Colonic mucosa (tissue), 4 donors: ENCODE results near the gene ITGB4. TPM values are rescaled to one million over a fixed set of nuclear protein-coding genes. Genes with fewer than 3 reads are reported as not detected.
"Not testable (repeated sequence)": the region's sequence is repeated elsewhere in the genome, so short reads cannot be mapped to it uniquely, and the experiment has no call there.

ENCODE experiments used
- DNase-seq: peaks from one replicate; pipeline ENCODE4 v3.0.0-alpha.2; 2020
- H3K27ac ChIP-seq: fragments of 200-600 bp; one replicate; pipeline ENCODE4 v1.8.0; 2021
- H3K27me3 ChIP-seq: fragments of 200-600 bp; one replicate; pipeline ENCODE4 v1.8.0; 2021
- H3K36me3 ChIP-seq: fragments of 200-600 bp; one replicate; pipeline ENCODE4 v1.8.0; 2021
- H3K4me1 ChIP-seq: fragments of 200-600 bp; one replicate; pipeline ENCODE4 v1.8.0; 2021; ENCODE audit warnings: mild to moderate bottlenecking
- H3K4me3 ChIP-seq: fragments of 200-600 bp; one replicate; pipeline ENCODE4 v1.8.0; 2021
- H3K9ac ChIP-seq, 2 donors: one replicate each; pipeline ENCODE4 v1.7.0; 2013; ENCODE audit warnings: control low read depth in 2 of 2, low read depth in 2 of 2, low read length in 2 of 2
- H3K9me3 ChIP-seq: fragments of 200-600 bp; one replicate; pipeline ENCODE4 v1.8.0; 2021
- intact Hi-C: fragments of 100-400 bp; cut with DNase I; formaldehyde crosslinking; loops from one replicate; pipeline ENCODE4 v1.14.1; 2022
- total RNA-seq, 2 donors: library from RNA; stranded (reverse); fragmentation: NEBNext Ultra II Directional in 1 of 2; extraction: Animal tissue kit (Norgen Biotek cat#: 25700) in 1 of 2; gene quantifications; one replicate each; pipeline ENCODE4 v1.2.1, GENCODE V29; 2021
- TF ChIP-seq, protein P1 (sequence below): fragments of 200-600 bp; IDR thresholded peaks from one replicate; pipeline ENCODE4 v1.8.0; 2022; ENCODE audit warnings: antibody characterized with exemption, mild to moderate bottlenecking
- donor health status: healthy.
- donor health status: DM: no; HTN: no; CAD: no.
- donor health status: DM: no; HTN: no; CAD: no.

ITGB4 gene
- total RNA-seq, 2 donors from 2014 or later = 267 to 272 TPM

- H3K27me3 ChIP-seq = no peaks in the 10 kb centered on the region
- peak overlapping the region; percentile 12 for H3K27ac ChIP-seq
- no peak for DNase-seq
- no peaks in the 10 kb centered on the region for H3K36me3 ChIP-seq
- no peak overlapping the region for H3K4me3 ChIP-seq
- intact Hi-C loops = no loop called here
- H3K4me1 ChIP-seq = peaks cover 6% of the 10 kb centered on the region
- H3K9me3 ChIP-seq = no peaks in the 10 kb centered on the region
- H3K9ac ChIP-seq = peak overlapping the region in 1 of 2 donors; percentile 38
- TF ChIP-seq, protein P1, sequence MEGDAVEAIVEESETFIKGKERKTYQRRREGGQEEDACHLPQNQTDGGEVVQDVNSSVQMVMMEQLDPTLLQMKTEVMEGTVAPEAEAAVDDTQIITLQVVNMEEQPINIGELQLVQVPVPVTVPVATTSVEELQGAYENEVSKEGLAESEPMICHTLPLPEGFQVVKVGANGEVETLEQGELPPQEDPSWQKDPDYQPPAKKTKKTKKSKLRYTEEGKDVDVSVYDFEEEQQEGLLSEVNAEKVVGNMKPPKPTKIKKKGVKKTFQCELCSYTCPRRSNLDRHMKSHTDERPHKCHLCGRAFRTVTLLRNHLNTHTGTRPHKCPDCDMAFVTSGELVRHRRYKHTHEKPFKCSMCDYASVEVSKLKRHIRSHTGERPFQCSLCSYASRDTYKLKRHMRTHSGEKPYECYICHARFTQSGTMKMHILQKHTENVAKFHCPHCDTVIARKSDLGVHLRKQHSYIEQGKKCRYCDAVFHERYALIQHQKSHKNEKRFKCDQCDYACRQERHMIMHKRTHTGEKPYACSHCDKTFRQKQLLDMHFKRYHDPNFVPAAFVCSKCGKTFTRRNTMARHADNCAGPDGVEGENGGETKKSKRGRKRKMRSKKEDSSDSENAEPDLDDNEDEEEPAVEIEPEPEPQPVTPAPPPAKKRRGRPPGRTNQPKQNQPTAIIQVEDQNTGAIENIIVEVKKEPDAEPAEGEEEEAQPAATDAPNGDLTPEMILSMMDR = no peak
These were observed 55.4 kb downstream of the ITGB4 start for GRCh38 chr17:75776386-75777295.

- peak overlapping the region; percentile 38 to 39 for H3K9ac ChIP-seq
- H3K4me3 ChIP-seq = peak overlapping the region; percentile 86
- no peaks in the 10 kb centered on the region for H3K36me3 ChIP-seq
- H3K27me3 ChIP-seq = no peaks in the 10 kb centered on the region
- H3K4me1 ChIP-seq = no peaks in the 10 kb centered on the region
- H3K27ac ChIP-seq = peak overlapping the region; percentile 12
- H3K9me3 ChIP-seq = no peaks in the 10 kb centered on the region
- TF ChIP-seq, protein P1 = no peak
- intact Hi-C loops = no loop called here
- no peak for DNase-seq
These were observed 56.1 kb downstream of the ITGB4 start for GRCh38 chr17:75777296-75777922.

DNA sequence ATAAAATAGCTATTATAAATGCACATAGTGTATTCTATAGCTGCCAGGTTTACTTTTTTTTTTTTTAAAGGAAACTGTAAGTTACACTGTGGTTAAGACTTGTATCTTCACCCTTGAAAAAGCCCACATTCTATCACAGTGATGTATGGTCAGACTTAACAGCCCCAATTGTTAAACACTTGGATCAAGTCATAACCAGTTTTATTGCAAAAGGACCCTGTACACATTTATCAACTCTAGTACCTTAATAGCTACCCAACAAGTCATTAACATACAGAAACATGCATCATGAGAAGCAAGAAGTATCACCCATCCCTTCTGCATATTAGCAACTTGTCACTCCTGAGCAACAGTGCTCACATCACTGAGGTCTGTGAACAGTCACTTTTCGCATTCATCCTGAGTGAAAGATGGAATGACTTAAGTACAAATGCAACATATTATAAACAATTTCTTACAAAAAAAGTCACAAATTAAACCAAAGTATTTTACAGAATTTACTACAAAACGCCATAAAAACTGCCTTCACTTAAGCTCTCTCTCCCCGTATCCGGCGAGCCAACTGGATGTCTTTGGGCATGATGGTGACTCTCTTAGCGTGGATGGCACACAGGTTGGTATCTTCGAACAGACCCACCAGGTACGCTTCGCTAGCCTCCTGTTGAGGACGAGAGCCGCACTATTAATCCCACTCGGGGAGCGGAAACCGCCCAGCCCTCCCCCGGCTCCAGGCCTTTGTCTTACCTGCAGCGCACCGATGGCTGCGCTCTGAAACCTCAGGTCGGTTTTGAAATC is 57.0 kb downstream of the ITGB4 start:
- H3K4me1 ChIP-seq, intact Hi-C loops, H3K27me3 ChIP-seq, H3K36me3 ChIP-seq, H3K9me3 ChIP-seq, DNase-seq: not testable (repeated sequence)
- Histone ChIP-seq H3K27ac (peak overlapping the region; percentile 98), H3K4me3 (peak overlapping the region; percentile 86), H3K9ac (peak overlapping the region; percentile 90 to 91)

- intact Hi-C loops = no loop called here
- Histone ChIP-seq H3K9ac (peak overlapping the region; percentile 90 to 91), H3K4me3 (peak overlapping the region; percentile 86), H3K4me1 (no peaks in the 10 kb centered on the region), H3K27me3 (no peaks in the 10 kb centered on the region), H3K9me3 (no peaks in the 10 kb centered on the region), H3K27ac (peak overlapping the region; percentile 98), H3K36me3 (no peaks in the 10 kb centered on the region)
- TF ChIP-seq, protein P1 = peak; percentile 60
- peak; percentile 78 for DNase-seq
These were observed 57.6 kb downstream of the ITGB4 start for GRCh38 chr17:75778861-75779249.

GRCh38 chr17:75779250-75779986 is 58.2 kb downstream of the ITGB4 start:
- Histone ChIP-seq H3K36me3 (no peaks in the 10 kb centered on the region), H3K27me3 (no peaks in the 10 kb centered on the region), H3K4me3 (peak overlapping the region; percentile 86), H3K9me3 (no peaks in the 10 kb centered on the region), H3K4me1 (no peaks in the 10 kb centered on the region), H3K9ac (peak overlapping the region; percentile 90 to 91), H3K27ac (peak overlapping the region; percentile 98)
- TF ChIP-seq, protein P1 = no peak
- intact Hi-C loops = no loop called here
- DNase-seq = peak; percentile 97
